Renal cortex interstitium (tissue), 15 donors: ENCODE results near the gene TTC29. TPM values are rescaled to one million over a fixed set of nuclear protein-coding genes. Genes with fewer than 3 reads are reported as not detected.
A peak's percentile ranks its signal among the peaks of the same experiment; 100 is the strongest.

Experiments
- DNase-seq, 11 donors: peaks; one replicate each; pipeline ENCODE4 v3.0.0-alpha.2; 2013; ENCODE audit warnings: low read depth in 9 of 11, low spot score in 4 of 11; ENCODE audit errors: extremely low read depth in 1 of 11
- long read RNA-seq, 16 experiments: transcript quantifications; one replicate each; lab custom pipeline, GENCODE V29; 2026
- polyA plus RNA-seq, 3 donors: library from polyadenylated mRNA; unstranded; fragments of 120-200 nt; gene quantifications; one replicate each; pipeline ENCODE4 v1.2.1, GENCODE V29; 2013; ENCODE audit not compliant: insufficient read length in 3 of 3

The TTC29 gene, protein sequence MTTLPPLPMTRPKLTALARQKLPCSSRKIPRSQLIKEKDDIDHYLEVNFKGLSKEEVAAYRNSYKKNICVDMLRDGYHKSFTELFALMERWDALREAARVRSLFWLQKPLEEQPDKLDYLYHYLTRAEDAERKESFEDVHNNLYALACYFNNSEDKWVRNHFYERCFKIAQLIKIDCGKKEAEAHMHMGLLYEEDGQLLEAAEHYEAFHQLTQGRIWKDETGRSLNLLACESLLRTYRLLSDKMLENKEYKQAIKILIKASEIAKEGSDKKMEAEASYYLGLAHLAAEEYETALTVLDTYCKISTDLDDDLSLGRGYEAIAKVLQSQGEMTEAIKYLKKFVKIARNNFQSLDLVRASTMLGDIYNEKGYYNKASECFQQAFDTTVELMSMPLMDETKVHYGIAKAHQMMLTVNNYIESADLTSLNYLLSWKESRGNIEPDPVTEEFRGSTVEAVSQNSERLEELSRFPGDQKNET
- polyA plus RNA-seq = 1 to 10 TPM; 1.5 TPM
- long read RNA-seq, donor 1 = 0 reads
- long read RNA-seq, donor 2 = 0 reads
- long read RNA-seq, donor 3 = 0 reads
- long read RNA-seq, donor 4 = 0 reads
- long read RNA-seq, donor 5 = 0 reads
- long read RNA-seq, donor 6 = 0 reads
- long read RNA-seq, donor 7 = 0 reads
- long read RNA-seq, donor 8 = 0 reads
- long read RNA-seq, donor 9 = 0 reads
- long read RNA-seq, donor 10 = 0 reads
- long read RNA-seq, donor 11 = 0 reads
- long read RNA-seq, donor 12 = 0 reads
- long read RNA-seq, donor 13 = 0 reads
- long read RNA-seq, donor 14, partial matches to known transcripts = 0 of 1 reads
- long read RNA-seq, donor 14, other reads (novel, unspliced or antisense) = 0 of 1 reads
- long read RNA-seq, donor 15 = 0 reads
- long read RNA-seq, donor 16, partial matches to known transcripts = 0 of 3 reads
- long read RNA-seq, donor 16, other reads (novel, unspliced or antisense) = 0 of 3 reads

DNA sequence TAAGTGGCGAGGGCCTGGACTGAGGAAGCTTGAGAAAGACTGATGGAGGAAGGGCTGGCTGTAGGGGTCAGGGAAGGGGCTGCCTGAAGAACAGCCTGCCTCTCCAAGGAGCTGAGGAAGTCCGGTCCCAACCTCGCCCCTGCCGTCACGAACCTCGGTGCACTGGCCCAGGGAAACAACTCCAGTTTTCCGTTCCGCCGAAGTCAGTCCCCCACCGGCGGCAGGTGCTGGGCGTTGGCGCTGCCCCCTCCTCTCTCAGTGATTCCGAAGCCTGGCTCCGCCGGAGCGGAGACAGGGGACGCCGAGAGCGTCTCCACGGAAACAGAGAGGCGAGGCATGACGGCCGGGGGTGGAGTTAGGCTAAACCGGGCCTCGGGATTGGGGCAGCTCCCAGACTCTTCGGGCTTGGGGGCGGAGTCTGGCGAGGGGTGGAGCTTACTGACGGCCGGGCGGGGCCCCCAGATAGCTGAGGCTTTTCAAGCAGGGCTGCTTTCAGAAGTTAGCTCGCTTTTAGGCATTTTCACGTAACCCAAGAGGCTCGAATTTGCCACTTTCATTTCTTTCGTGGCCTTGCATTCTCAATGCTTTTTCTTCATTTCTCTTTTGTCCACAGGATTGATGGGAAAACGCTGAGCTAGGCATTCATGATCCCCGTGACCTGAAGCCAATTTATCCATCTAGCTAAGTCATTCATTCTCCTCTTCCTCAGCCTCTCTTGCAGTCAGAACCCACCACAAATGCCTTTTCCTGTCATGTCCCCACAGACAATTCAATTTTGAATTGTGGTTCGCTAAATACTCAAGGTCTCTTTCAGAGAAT lies at the start of gene TTC29:
Gene TTC29 (minus strand): TSS at position 309 of the 819 bp plus-strand sequence. CDS start 5,969 bp downstream, outside the sequence.
- peak; percentile 75 to 94 (median 88) for DNase-seq

DNA sequence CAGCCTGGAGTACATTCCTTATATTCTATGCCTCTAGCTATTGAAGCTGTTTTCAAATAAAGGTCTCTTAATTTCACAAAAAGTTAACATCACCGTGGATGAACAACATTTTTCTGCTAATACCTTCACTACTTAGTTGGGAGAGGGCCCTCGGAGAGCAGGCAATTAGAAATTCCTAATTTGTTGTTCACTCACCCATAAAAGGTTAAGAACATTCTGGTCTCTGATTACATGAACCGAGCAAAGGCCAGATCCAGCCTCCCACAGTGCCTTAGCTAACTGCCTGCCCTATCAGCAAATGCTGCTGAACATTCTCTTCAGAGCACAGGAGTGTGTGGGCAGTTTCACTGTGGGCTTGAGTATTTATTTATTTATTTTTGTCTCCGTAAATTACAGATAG lies 36.0 kb upstream of the TTC29 start:
- DNase-seq = peak; percentile 9 to 54 (median 38)

DNA sequence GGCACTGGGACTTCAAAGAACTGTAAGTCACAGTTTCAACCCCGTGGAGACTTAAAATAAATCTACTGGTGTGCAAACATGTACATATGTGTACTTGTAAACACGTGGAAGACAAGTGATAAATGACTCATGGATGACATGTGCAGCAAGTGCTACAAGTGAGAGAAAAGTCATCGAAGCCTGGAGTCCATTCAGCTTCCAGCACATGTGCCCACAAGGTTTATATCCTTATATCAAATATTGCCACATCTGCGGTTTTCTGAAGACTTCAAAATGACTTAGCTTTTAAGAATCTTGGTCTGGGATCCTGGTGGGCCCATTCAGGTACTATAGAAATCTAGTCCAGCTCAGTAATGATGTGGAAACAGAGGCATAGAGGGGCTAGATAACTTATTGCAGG lies 33.0 kb upstream of the TTC29 start:
- DNase-seq = no peak

DNA sequence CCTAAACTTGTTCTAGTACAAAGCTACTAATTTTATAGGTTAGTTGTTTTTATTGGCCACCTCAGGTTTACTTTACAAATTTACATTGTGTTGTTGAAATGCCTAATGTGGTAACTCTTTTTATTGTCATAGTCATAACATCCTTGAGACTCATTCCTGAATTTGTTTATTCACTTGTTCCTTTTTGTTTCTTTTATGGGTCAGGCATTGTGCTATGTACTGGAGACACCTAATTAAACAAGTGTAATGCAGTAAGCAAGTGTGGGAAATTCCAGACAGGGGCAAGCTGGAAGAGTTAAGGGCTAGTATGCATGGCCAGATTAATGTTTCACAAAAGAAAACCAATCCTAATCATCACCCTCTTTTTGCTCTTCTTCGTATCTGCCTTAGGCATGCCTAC lies 30.5 kb upstream of the TTC29 start:
- DNase-seq = no peak

DNA sequence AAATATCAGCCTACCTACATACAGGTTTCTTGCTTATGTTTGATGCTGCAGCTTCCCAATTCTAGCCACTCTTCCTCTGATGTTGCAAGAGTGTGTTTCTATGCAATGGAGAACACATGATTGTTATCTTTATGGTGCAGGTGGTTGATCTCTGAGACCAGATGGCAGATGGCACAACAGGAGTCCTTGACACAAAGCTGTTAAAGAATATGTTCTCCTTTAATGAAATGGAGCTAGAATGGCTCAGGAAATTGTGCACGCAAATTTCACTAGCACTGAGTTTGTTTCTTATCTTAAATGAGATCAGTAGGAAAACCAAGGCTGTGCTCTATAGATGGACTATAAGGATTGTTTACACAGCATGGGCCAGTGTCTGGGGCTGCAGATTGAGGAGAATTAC lies 29.9 kb upstream of the TTC29 start:
- no peak for DNase-seq

DNA sequence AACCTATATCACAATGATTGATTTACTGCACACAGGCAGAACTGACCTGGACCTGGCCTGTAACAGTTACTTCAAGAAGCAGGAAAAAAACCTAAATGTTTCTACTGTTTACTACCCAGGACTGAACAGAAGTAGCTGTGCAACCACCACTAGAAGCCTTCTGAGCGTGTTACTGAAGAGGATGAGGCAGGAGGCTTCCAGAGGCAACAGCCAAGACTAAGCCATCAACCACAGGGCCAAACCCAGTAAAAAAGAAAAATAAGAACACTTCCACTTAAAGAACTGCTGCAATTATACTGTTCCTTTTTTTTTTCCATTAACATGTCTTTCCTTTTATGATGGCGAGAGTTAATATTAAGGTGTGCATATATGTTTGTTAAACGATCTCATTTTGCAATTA lies 29.4 kb upstream of the TTC29 start:
- DNase-seq = no peak

DNA sequence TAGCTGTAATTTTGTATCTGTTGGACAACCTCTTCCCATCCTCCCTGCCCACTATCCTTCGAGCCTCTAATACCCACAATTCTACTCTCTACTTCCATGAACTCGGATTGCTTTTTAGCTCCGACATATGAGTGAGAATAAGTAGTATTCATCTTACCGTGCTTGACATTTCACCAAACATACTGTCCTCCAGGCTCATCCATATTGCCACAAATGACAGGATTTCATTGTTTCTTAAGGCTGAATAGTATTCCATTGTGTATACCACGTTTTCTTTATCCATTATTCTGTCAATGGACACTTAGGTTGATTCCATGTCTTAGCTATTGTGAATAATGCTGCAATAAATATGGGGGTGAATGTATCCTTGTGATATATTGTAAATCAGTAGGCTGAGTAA lies 26.4 kb upstream of the TTC29 start:
- no peak for DNase-seq

DNA sequence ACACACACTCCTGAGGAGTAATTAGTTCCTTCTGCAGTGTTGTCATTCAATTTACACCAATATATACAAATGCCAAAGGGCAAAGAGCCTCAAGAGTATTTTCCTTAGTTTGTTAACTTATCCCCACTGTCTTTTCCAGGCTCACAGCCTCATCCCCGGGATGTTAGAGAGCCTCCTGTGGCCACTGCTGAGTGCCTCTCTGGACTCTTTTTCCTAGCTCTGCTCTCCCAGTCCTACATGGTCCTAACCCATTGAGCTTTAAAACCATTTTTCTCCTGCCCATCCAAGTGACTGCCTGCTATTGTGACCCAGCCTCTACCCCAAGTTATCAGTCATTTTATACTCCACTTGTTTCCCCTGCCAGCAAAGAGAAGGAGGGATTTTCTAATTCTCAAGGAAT lies 23.5 kb upstream of the TTC29 start:
- DNase-seq = no peak

DNA sequence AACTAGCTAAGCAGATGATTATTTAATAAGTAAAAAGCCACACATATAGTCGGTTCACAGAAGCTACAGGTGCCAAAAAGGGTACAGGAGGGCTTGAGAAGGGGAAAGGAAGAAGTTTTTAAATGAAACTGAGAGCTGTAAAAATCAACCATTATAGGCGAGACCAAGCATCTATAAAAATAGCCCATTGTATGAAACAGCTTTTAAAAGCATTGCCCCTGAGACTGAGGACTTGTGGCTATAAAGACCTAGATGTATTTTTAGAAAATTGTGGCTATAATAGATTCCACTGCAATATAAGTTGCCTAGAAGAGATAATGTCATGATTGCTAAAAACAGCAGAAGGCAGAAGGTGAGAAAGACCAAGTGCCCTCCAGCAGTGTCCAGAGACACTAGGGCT lies 15.0 kb upstream of the TTC29 start:
- no peak for DNase-seq

DNA sequence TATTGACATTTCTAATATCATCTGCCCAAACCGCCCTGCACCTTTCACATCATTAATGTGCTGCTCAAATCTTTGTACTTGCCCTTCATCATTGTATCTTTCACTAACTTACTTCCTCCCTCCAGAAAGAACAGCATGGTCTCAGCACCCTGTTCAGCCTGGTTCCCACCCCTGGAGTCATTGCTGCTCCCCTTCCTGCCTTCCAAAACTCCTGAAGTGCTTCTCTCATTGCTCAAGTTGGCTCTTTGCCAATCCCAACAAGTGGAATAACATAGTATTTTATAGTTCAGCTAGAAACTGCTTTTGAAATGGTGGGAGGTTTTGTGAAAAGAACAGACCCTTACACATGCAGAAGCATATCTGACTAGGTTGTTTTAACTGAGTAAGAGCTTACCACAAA lies 14.0 kb upstream of the TTC29 start:
- no peak for DNase-seq

DNA sequence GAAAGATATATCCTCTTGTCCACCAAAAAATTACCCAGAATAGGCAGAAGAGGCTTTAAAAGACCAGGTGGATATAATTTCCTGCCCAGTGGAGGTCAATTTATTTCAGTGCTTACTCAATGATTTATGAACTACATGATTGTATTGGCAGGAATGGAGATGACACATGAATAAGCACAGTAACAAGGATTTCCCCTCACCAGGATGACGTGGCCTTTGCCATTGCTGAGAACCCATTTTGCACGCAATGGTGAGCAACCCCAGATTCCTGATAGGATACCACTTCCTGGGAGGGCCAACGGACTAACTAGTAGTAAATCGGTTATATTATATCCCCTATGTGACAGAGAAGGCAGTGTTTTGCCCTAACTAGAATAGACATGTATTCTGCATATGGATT lies 11.6 kb upstream of the TTC29 start:
- DNase-seq = no peak

DNA sequence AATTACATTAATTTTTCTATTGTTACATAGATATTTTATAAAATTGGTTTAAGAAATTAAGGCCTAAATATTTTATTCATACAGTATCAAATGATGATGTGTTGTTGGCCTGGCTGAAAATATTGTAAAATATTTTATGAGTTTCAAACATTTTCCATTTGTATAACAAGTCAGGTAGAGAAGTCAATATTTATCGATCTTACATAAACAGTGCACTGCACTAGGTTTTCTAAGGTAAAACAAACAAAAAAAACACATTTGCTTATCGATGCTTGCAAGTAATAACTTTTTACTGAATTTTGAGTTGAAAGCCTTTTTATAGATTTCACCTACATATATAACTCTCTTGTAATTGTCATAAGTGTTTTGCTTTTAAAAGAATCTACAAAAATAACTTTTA lies 7.2 kb upstream of the TTC29 start:
- DNase-seq = no peak

DNA sequence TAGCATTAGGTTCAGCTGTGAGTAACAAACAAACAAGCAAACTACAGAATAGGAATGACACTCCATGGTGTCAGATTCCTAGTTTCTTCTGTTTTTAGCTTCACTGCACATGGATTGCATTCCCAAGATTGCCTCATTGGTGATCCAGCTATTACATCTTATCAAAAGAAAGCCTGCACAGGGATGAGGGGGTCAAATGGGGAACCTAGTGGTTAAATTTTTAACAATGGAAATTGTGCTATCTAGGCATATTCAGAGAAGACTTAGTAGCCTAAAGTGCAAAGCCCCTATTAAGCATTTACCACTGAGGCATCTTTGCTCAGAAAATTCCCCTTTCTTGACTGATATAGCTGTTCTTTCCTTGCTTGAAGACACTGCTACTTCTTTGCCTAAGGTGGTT lies 3.9 kb upstream of the TTC29 start:
- DNase-seq = no peak

DNA sequence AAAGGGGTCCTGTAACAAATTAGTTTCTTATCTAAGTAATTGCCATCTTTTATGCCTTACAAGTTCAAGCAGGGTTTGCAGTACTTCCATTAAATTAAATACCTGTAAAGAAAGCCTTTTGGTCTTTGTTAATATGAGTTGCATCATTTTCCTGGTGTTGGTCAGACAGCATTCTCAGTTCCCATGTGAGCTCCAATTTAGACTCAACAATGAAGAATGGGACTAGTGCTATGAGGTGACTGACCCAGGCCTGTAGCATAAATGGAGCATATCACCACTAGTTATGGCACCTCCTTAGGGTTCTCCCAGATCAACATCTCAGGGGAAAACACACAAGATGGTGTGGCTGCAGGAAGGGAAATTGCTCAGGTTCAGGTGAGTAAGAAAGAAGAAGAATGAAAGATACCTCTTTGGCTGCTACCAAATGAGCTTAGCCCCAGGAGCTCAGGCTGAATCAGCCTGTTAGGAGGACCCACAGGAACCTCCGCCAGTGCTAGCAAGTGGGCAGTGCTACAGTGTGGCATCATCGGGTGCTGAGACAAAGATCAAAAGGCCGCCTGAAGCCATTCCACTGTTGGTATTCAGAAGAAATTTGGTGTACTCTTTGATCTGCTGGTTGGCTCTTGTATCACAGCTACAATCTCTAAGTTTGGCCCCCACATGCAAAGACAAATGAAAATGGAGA lies 1.8 kb downstream of the TTC29 start:
- no peak for DNase-seq

DNA sequence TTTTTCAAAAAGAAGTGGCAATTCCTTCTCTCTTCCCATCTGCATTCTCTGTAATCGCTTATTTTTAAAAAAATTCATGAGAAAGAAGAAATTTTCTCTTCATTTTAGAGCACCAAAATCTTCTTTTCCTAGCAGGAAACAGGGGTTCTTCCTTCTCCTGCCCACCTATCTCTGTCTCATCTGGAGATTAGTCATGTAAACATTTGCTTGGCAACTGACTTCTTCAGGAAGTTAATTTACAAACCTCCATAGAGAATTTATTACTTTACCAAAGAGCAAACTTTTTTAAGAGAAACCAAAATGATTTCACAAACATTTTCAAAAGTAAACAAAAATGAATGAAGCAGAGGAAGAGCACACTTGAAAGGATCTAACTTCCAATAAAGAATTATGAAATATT lies 13.5 kb downstream of the TTC29 start:
- no peak for DNase-seq

DNA sequence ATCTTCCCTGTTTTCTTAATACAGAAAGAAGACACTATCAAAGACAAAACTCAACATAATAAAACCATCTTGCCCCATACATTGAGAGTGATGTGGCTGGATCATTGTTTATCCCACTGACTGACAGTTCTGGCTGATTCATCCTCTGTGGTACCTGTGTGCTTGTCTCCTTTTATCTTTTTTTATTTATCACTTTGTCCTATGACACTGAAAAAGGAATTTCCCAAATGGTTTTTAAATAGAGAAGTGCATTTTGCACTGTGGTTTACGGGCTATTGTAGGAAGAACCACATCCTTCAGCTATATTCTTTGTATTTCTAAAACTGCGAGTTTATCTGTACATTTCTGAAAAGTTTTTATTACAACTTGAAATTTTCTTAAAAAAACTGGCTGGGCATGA lies 15.0 kb downstream of the TTC29 start:
- no peak for DNase-seq

DNA sequence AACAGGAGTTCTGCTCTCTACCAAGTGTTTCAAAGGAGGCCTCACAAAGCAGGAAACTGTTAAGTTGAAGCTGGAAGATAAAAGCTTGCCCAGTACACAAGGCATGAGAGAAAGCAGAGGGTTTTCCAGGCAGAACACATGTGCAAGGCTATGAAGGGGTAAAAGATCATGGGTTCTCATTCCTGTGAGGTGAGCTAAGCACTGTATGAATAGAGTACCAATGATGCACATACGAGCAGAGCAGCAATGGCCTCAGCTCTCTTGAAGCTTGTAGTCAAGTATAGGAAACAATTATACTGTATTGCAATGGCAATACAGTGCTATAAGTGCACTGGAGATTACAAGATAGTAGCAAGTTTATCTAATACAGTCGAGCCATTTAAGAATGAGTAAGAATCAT lies 18.0 kb downstream of the TTC29 start:
- DNase-seq = no peak

DNA sequence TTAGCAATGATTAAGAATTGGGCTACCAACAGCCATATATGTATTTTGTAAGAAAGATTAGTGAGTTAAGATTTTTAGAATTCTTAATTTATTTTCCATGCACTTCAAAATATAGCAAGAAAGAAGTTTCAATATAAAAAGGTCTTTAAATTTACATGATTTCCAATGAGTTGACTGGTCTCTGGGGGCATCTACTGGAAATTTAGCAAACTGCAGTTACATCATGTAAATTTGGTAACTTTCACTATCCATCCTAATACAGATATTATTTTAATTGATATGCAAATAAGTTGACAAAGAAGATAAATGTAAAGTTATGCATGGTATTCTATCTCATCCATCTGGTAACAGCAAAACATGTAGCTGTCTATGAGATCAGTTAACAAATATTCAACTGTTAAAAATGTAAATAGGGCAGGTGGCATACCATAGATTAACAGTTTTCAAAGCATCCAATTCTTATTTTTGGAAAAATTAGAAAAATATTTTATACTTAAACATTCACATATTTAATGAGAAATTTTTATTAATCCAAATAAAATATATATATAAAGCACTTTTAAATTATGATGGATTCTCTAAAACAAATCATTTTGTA lies 29.1 kb downstream of the TTC29 start:
- DNase-seq = peak in 9 of 11 donors; percentile 11 to 36 (median 19)
